Measurements from ENCODE around the gene JAG1. TPM values are rescaled to one million over a fixed set of nuclear protein-coding genes. Genes with fewer than 3 reads are reported as not detected.

The JAG1 gene
- total RNA-seq, 1 experiment from 2014 or later: 45.2 TPM

GRCh38 chr20:10609276-10609675 is 64.5 kb downstream of the JAG1 start:
- Mint-ChIP-seq H3K9me3 (no peaks in the 10 kb centered on the region), H3K36me3 (peaks cover 2% of the 10 kb centered on the region; the same call in 1 of the 2 replicates), H3K4me1 (peaks cover 14% of the 10 kb centered on the region), H3K27me3 (ENCODE audit: low read depth) (no peaks in the 10 kb centered on the region), H3K4me3 (no peak overlapping the region), H3K27ac (no peak overlapping the region)
- POLR2A ChIA-PET: no interaction called here
- DNase-seq (ENCODE audit: low spot score) (no peak), ATAC-seq (no peak)
- TF ChIP-seq IRF1 (CRISPR knock-in tag; IDR thresholded peaks at IDR 0.05): no peak
- no peak for TF ChIP-seq STAT6 (CRISPR knock-in tag; conservative IDR thresholded peaks at IDR 0.05; ENCODE audit: low read depth)
- no peak for TF ChIP-seq HMGXB4 (CRISPR knock-in tag; IDR thresholded peaks at IDR 0.05)
- TF ChIP-seq KAT7 (CRISPR knock-in tag; IDR thresholded peaks at IDR 0.05; ENCODE audit: borderline replicate concordance): no peak
- TF ChIP-seq TCF7 (CRISPR knock-in tag; IDR thresholded peaks at IDR 0.05; ENCODE audit: low read depth): no peak
- CTCF ChIA-PET: interaction anchor here (0.8 to 1.1 kb wide), 3 partner anchors 29 to 62 kb away, joined by 3 to 4 read pairs (median 4); no protein-coding TSS in a partner anchor

- no peaks in the 10 kb centered on the region for H3K9me3 Mint-ChIP-seq
- peaks cover 9% of the 10 kb centered on the region; the same call in 1 of the 2 replicates for H3K4me1 Mint-ChIP-seq
- TF ChIP-seq MLX (CRISPR knock-in tag; IDR thresholded peaks at IDR 0.05): no peak
- TF ChIP-seq SMAD3 (CRISPR knock-in tag; IDR thresholded peaks at IDR 0.05; ENCODE audit: borderline replicate concordance): no peak
- no peak for TF ChIP-seq ZNF281 (CRISPR knock-in tag; IDR thresholded peaks at IDR 0.05)
- no peak for TF ChIP-seq RELA (CRISPR knock-in tag; IDR thresholded peaks at IDR 0.05; ENCODE audit: borderline replicate concordance)
- TF ChIP-seq ZNF532 (CRISPR knock-in tag; IDR thresholded peaks at IDR 0.05; ENCODE audit: borderline replicate concordance): no peak
- no peak for TF ChIP-seq ZNF396 (CRISPR knock-in tag; IDR thresholded peaks at IDR 0.05; ENCODE audit: borderline replicate concordance)
- no peak for TF ChIP-seq GABPB1 (CRISPR knock-in tag; IDR thresholded peaks at IDR 0.05)
- TF ChIP-seq ATF6 (CRISPR knock-in tag; IDR thresholded peaks at IDR 0.05): no peak
- TF ChIP-seq ZNF416 (CRISPR knock-in tag; IDR thresholded peaks at IDR 0.05): no peak
- ATAC-seq (no peak), DNase-seq (ENCODE audit: low spot score) (no peak)
- no peak overlapping the region for H3K4me3 Mint-ChIP-seq
- POLR2A ChIA-PET: no interaction called here
- no peak overlapping the region for H3K27ac Mint-ChIP-seq
- H3K36me3 Mint-ChIP-seq: no peaks in the 10 kb centered on the region
- no peaks in the 10 kb centered on the region for H3K27me3 Mint-ChIP-seq (ENCODE audit: low read depth)
- CTCF ChIA-PET: interaction anchor here (0.7 kb wide), 1 partner anchor 15 kb away, joined by 3 read pairs; no protein-coding TSS in a partner anchor
These were observed 68.1 kb downstream of the JAG1 start for GRCh38 chr20:10605547-10606195.
